Tibial nerve (tissue), 4 donors: ENCODE results near the gene UCN3.

Experiments used
- EP300 ChIP-seq, 2 donors: sonication (generic); formaldehyde crosslinking; IDR thresholded peaks; one replicate each; pipeline ENCODE4 v1.6.1; 2017; ENCODE audit warnings: antibody characterized with exemption in 2 of 2, mild to moderate bottlenecking in 1 of 2
- TF ChIP-seq, protein P1 (sequence below), 5 experiments: fragments of 200-600 bp in 3 of 5; fragments of 450-650 bp in 2 of 5; sonication (generic) in 3 of 5; IDR thresholded peaks; one replicate each; pipeline ENCODE4 v1.5.1; 2016 to 2019; ENCODE audit warnings: antibody characterized with exemption in 5 of 5, mild to moderate bottlenecking in 3 of 5, moderate library complexity in 2 of 5

DNA sequence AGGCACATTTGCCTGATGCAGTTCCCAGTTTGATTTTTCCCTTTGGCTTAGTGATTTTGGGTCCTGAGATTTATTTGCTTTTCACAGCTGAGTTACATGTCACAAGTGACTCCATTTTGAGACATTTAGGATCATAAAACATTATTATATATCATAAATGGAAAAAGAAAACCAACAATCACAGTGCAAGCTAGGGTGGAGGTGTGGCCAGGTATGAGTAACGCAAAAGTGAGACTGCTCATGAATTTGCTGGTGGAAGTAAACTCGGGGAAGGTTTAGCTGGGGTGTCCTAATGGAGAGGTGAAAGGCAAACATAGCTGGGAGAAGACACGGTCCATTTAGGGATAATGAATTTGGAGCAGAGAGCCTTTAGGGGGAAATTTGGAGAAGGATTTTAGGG lies 21.7 kb upstream of the UCN3 start:
- TF ChIP-seq, protein P1, sequence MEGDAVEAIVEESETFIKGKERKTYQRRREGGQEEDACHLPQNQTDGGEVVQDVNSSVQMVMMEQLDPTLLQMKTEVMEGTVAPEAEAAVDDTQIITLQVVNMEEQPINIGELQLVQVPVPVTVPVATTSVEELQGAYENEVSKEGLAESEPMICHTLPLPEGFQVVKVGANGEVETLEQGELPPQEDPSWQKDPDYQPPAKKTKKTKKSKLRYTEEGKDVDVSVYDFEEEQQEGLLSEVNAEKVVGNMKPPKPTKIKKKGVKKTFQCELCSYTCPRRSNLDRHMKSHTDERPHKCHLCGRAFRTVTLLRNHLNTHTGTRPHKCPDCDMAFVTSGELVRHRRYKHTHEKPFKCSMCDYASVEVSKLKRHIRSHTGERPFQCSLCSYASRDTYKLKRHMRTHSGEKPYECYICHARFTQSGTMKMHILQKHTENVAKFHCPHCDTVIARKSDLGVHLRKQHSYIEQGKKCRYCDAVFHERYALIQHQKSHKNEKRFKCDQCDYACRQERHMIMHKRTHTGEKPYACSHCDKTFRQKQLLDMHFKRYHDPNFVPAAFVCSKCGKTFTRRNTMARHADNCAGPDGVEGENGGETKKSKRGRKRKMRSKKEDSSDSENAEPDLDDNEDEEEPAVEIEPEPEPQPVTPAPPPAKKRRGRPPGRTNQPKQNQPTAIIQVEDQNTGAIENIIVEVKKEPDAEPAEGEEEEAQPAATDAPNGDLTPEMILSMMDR (IDR thresholded peaks at IDR 0.05) = no peak
- no peak for TF ChIP-seq EP300 (IDR thresholded peaks at IDR 0.05)
